ENCODE data around the gene FAM76B. TPM values are rescaled to one million over a fixed set of nuclear protein-coding genes. Genes with fewer than 3 reads are reported as not detected.

Gene FAM76B
- total and polyA plus RNA-seq, 9 of the 15 experiments (the other 6 are each of a cell fraction or from before 2014, with no cell fraction given), result 22.5 to 60.0 (median 35.0) TPM

DNA sequence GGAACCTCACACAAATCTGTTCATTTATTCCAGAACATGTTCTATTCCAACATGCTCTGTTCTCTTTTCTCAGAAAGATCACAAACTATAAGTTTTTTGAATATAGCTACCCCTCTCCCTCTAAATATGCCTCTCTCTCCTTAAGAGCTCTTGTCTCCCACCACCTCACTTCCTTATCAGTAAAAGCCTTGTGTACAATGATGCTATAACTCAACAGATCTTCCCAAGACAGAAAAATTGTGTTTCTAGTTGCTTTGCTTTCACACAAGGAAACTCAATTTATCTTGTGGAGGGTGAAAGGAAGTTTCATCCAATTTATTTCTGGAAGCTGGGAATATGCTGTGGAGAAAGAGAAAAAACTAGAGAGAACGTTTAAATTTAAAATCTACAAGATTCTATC is 64.4 kb downstream of the FAM76B start (continued):
- no peak for TF ChIP-seq NR2C2 (CRISPR knock-in tag; IDR thresholded peaks at IDR 0.05)
- TF ChIP-seq NR2C2 (tag; IDR thresholded peaks at IDR 0.05), result no peak
- peak; percentile 87 for TF ChIP-seq ARID1B (IDR thresholded peaks at IDR 0.05)
- peak; percentile 27; the same call in 1 of the 2 replicates for TF ChIP-seq LEF1 (IDR thresholded peaks at IDR 0.05)
- peak; percentile 75 for TF ChIP-seq TCF3 (CRISPR knock-in tag; IDR thresholded peaks at IDR 0.05)
- TF ChIP-seq PTRF (tag; IDR thresholded peaks at IDR 0.05), result no peak
- no peak for TF ChIP-seq POLR2G (IDR thresholded peaks at IDR 0.05; ENCODE audit: low read depth, low read length)
- TF ChIP-seq, protein P1, sequence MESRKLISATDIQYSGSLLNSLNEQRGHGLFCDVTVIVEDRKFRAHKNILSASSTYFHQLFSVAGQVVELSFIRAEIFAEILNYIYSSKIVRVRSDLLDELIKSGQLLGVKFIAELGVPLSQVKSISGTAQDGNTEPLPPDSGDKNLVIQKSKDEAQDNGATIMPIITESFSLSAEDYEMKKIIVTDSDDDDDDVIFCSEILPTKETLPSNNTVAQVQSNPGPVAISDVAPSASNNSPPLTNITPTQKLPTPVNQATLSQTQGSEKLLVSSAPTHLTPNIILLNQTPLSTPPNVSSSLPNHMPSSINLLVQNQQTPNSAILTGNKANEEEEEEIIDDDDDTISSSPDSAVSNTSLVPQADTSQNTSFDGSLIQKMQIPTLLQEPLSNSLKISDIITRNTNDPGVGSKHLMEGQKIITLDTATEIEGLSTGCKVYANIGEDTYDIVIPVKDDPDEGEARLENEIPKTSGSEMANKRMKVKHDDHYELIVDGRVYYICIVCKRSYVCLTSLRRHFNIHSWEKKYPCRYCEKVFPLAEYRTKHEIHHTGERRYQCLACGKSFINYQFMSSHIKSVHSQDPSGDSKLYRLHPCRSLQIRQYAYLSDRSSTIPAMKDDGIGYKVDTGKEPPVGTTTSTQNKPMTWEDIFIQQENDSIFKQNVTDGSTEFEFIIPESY (CRISPR knock-in tag; IDR thresholded peaks at IDR 0.05), result no peak
- TF ChIP-seq DPF2 (IDR thresholded peaks at IDR 0.05), result peak; percentile 88
- TF ChIP-seq NR1H2 (CRISPR knock-in tag; IDR thresholded peaks at IDR 0.05), result no peak
- TF ChIP-seq, protein P2, sequence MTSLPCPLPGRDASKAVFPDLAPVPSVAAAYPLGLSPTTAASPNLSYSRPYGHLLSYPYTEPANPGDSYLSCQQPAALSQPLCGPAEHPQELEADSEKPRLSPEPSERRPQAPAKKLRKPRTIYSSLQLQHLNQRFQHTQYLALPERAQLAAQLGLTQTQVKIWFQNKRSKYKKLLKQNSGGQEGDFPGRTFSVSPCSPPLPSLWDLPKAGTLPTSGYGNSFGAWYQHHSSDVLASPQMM (CRISPR knock-in tag; IDR thresholded peaks at IDR 0.05), result no peak
- TF ChIP-seq BRCA1 (IDR thresholded peaks at IDR 0.05), result no peak
- TF ChIP-seq BRCA1 (CRISPR knock-in tag; IDR thresholded peaks at IDR 0.05), result no peak
- TF ChIP-seq ERF (CRISPR knock-in tag; IDR thresholded peaks at IDR 0.05), result no peak
- no peak for TF ChIP-seq CBX5 (IDR thresholded peaks at IDR 0.05; ENCODE audit: borderline replicate concordance, low read depth)
- no peak for TF ChIP-seq TEAD1 (CRISPR knock-in tag; IDR thresholded peaks at IDR 0.05)
- TF ChIP-seq CHAMP1 (IDR thresholded peaks at IDR 0.05), result peak; percentile 61; the same call in 1 of the 2 replicates
- peak; percentile 19 for TF ChIP-seq CCNT2 (IDR thresholded peaks at IDR 0.05; ENCODE audit: borderline replicate concordance, extremely low read depth, insufficient read length, low read depth, low read length)
- TF ChIP-seq NCOR1 (IDR thresholded peaks at IDR 0.05), result peak; percentile 71
- TF ChIP-seq POLR2AphosphoS2 (IDR thresholded peaks at IDR 0.05; ENCODE audit: low read length), result no peak
- TF ChIP-seq CREB1 (IDR thresholded peaks at IDR 0.05), result no peak
- TF ChIP-seq CREB1 (CRISPR knock-in tag; IDR thresholded peaks at IDR 0.05), result no peak
- no peak for TF ChIP-seq MBD1 (CRISPR knock-in tag; IDR thresholded peaks at IDR 0.05)
- TF ChIP-seq HMGN3 (IDR thresholded peaks at IDR 0.05; ENCODE audit: borderline replicate concordance, extremely low read depth, insufficient read length, low read depth, low read length), result no peak
- no peak for TF ChIP-seq MEF2D (tag; conservative IDR thresholded peaks at IDR 0.05; ENCODE audit: low read depth)

Measured in K562 (cell line).